Sigmoid colon (tissue), 7 donors: ENCODE measurements around the gene RASAL1. TPM values are rescaled to one million over a fixed set of nuclear protein-coding genes. Genes with fewer than 3 reads are reported as not detected.

Experiments used
- DNase-seq: peaks from one replicate; pipeline ENCODE4 v3.0.0-alpha.2; 2019
- H3K27ac ChIP-seq, 4 donors: fragments of 200-600 bp; sonication (generic); one replicate each; pipeline ENCODE4 v1.5.1; 2016 to 2019; ENCODE audit warnings: mild to moderate bottlenecking in 1 of 4
- H3K27me3 ChIP-seq, 3 donors: fragments of 200-600 bp; sonication (generic); one replicate each; pipeline ENCODE4 v1.5.1; 2019; ENCODE audit warnings: mild to moderate bottlenecking in 1 of 3
- H3K36me3 ChIP-seq, 4 donors: fragments of 200-600 bp; sonication (generic); one replicate each; pipeline ENCODE4 v1.5.1; 2016 to 2019
- H3K4me1 ChIP-seq, 4 donors: fragments of 200-600 bp; sonication (generic); one replicate each; pipeline ENCODE4 v1.5.1; 2017 to 2019
- H3K4me3 ChIP-seq, 4 donors: fragments of 200-600 bp; sonication (generic); one replicate each; pipeline ENCODE4 v1.5.1; 2017 to 2019; ENCODE audit warnings: mild to moderate bottlenecking in 2 of 4, moderate library complexity in 1 of 4
- H3K9me3 ChIP-seq, 4 donors: fragments of 200-600 bp in 3 of 4; sonication (generic) in 3 of 4; one replicate each; pipeline versions ENCODE4 v1.5.1 to v1.6.1; 2013 to 2019
- CTCF ChIP-seq, 4 experiments: fragments of 450-650 bp in 3 of 4; fragments of 200-600 bp in 1 of 4; IDR thresholded peaks; one replicate each; pipeline ENCODE4 v1.5.1; 2016 to 2019; ENCODE audit warnings: antibody characterized with exemption in 4 of 4, mild to moderate bottlenecking in 3 of 4, moderate library complexity in 2 of 4
- EP300 ChIP-seq, 4 donors: sonication (generic); formaldehyde crosslinking; IDR thresholded peaks; one replicate each; pipeline ENCODE4 v1.6.1; 2017; ENCODE audit warnings: antibody characterized with exemption in 4 of 4
- POLR2A ChIP-seq, 2 donors: fragments of 450-650 bp; IDR thresholded peaks; one replicate each; pipeline ENCODE4 v1.6.1; 2016; ENCODE audit warnings: antibody characterized with exemption in 2 of 2, mild to moderate bottlenecking in 2 of 2, moderate library complexity in 2 of 2
- POLR2AphosphoS5 ChIP-seq, 4 donors: sonication (generic); formaldehyde crosslinking; IDR thresholded peaks; one replicate each; pipeline ENCODE4 v1.6.1; 2017; ENCODE audit warnings: antibody characterized with exemption in 4 of 4
- WGBS, 2 donors: extraction: QIAGEN DNeasy Blood & Tissue Kit; methylation state at CpG; one replicate each; pipeline ENCODE4 v1.1.7; 2013; 5-methylcytosine and 5-hydroxymethylcytosine counted together
- intact Hi-C: fragments of 100-400 bp; cut with DNase I; formaldehyde crosslinking; loops from one replicate; pipeline ENCODE4 v1.15.1; 2023
- polyA plus RNA-seq, 3 donors: library from polyadenylated mRNA; stranded (reverse); fragments of 200-250 nt; gene quantifications; one replicate each; pipeline ENCODE4 v1.2.3, GENCODE V29; 2013
- total RNA-seq, 4 donors: library from RNA; depleted of rRNA; stranded (reverse); fragments of >200 nt; gene quantifications; one replicate each; pipeline ENCODE4 v1.1.0, GENCODE V29; 2016
- donor health status: healthy with polysubstance abuse.
- donor health status: Bipolar disorder and iron deficiency.
- donor health status: healthy.

Gene RASAL1
- total and polyA plus RNA-seq, 7 donors: under 0.01 to 10.5 (median 3.0) TPM; not detected in 2

DNA sequence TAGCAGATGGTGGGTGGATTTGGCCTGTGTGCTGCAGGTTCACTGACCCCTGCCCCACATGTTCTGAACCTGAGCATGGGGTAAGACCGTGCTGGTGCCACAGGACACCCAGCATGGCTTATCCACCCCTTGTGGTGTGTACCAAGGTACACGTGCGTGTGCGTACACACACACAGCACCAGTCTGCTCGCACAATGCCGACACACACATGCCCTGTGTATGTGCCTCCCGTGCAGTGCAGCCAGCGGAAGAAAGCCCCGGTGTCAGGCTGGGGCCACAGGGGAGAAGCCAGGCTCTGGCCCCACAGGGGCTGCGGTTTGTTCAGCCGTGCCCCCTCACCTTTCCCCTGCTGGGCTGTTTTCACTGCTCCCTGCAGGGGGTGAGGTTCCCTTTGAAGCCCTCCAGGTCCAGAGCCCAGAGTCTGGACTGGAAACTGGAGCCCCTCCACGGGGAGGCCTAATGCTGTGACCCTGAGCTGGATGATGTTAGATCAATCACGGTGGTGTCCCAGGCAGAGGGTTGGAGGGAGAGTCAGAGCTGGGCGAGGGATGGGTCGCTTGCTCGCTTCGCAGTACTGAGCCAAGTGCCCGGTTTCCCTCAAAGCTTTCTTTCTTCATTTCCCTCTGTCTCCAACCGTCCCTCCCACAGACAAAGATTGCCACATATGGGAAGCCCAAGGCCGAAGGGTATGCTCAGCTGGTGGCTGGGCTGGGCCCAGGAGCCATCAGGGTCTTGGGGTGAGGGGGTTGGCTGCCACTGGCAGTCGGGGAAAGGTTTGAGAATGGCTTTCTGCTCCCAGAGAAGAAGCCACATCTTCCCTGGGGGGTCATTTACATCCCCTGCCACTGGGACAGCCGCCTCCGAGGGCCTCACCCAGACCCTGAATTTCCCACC is 72.8 kb downstream of the RASAL1 start:
- DNase-seq: no peak
- 63 to 65% methylated on average over 23 of the region's 23 CpGs for WGBS, 2 donors
- no peaks in the 10 kb centered on the region for H3K4me1 ChIP-seq
- intact Hi-C loops: no loop called here
- H3K36me3 ChIP-seq: no peaks in the 10 kb centered on the region
- no peak for TF ChIP-seq CTCF (IDR thresholded peaks at IDR 0.05)
- TF ChIP-seq POLR2A (IDR thresholded peaks at IDR 0.05): no peak
- no peak for TF ChIP-seq POLR2AphosphoS5 (IDR thresholded peaks at IDR 0.05)
- no peak for TF ChIP-seq EP300 (IDR thresholded peaks at IDR 0.05)
- no peak overlapping the region for H3K27ac ChIP-seq
- H3K9me3 ChIP-seq: no peaks in the 10 kb centered on the region
- no peak overlapping the region for H3K4me3 ChIP-seq
- peaks cover 11 to 60% (median 26%) of the 10 kb centered on the region in 3 donors for H3K27me3 ChIP-seq

- WGBS, 2 donors: 59 to 70% methylated on average over 10 of the region's 10 CpGs
- H3K36me3 ChIP-seq: no peaks in the 10 kb centered on the region
- no peak for TF ChIP-seq POLR2AphosphoS5 (IDR thresholded peaks at IDR 0.05)
- TF ChIP-seq EP300 (IDR thresholded peaks at IDR 0.05): no peak
- TF ChIP-seq POLR2A (IDR thresholded peaks at IDR 0.05): no peak
- H3K4me1 ChIP-seq: peaks cover 0 to 14% (median 13%) of the 10 kb centered on the region in 4 donors
- H3K9me3 ChIP-seq: no peaks in the 10 kb centered on the region
- H3K27me3 ChIP-seq: peaks cover 22 to 74% (median 42%) of the 10 kb centered on the region in 3 donors
- no peak overlapping the region for H3K4me3 ChIP-seq
- intact Hi-C loops: no loop called here
- no peak overlapping the region for H3K27ac ChIP-seq
- DNase-seq: no peak
Observed at GRCh38 chr12:113061061-113061694, 74.4 kb downstream of the RASAL1 start.

- 80 to 91% methylated on average over 7 of the region's 7 CpGs for WGBS, 2 donors
- no peak overlapping the region for H3K4me3 ChIP-seq
- H3K36me3 ChIP-seq: no peaks in the 10 kb centered on the region
- intact Hi-C loops: no loop called here
- TF ChIP-seq CTCF (IDR thresholded peaks at IDR 0.05) (no peak), POLR2A (IDR thresholded peaks at IDR 0.05) (no peak), EP300 (IDR thresholded peaks at IDR 0.05) (no peak), POLR2AphosphoS5 (IDR thresholded peaks at IDR 0.05) (no peak)
- no peak overlapping the region for H3K27ac ChIP-seq
- H3K9me3 ChIP-seq: no peaks in the 10 kb centered on the region
- peaks cover 22 to 74% (median 42%) of the 10 kb centered on the region in 3 donors for H3K27me3 ChIP-seq
- H3K4me1 ChIP-seq: peaks cover 0 to 14% (median 13%) of the 10 kb centered on the region in 4 donors
- DNase-seq: no peak
Observed at GRCh38 chr12:113060336-113060960, 75.1 kb downstream of the RASAL1 start.

DNA sequence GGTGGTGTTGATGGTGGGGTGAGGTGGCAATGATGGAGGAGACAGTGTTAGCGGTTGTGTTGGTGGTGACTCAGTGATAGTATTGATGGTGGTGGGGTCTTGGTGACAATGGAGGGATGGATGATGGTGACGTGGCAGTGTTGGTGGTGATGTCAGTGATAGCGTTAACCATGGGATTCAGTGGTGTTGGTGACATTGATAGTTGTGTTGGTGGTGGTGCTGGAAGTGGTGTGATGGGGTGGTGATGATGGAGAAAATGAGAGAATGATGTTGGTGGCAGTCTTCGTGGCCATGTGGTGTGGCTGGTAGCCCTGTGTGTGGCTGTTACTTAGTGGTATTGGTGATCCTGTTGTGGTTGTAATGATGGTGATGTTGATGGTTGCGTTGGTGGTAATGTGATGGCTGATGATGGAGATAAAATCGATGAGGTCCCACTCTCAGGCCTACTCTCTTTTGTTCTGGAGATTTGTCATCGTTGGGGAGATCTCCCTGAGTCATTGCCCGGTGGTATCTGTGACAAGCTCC is 76.4 kb downstream of the RASAL1 start:
- H3K27me3 ChIP-seq: peaks cover 22 to 74% (median 35%) of the 10 kb centered on the region in 3 donors
- intact Hi-C loops: no loop called here
- no peaks in the 10 kb centered on the region for H3K9me3 ChIP-seq
- H3K4me3 ChIP-seq: no peak overlapping the region
- no peaks in the 10 kb centered on the region for H3K36me3 ChIP-seq
- DNase-seq: no peak
- WGBS, 2 donors: 84 to 86% methylated on average over 8 of the region's 8 CpGs
- H3K4me1 ChIP-seq: peaks cover 0 to 14% (median 13%) of the 10 kb centered on the region in 4 donors
- H3K27ac ChIP-seq: no peak overlapping the region
- TF ChIP-seq EP300 (IDR thresholded peaks at IDR 0.05) (no peak), CTCF (IDR thresholded peaks at IDR 0.05) (no peak), POLR2AphosphoS5 (IDR thresholded peaks at IDR 0.05) (no peak), POLR2A (IDR thresholded peaks at IDR 0.05) (no peak)
